IMR-90 (cell line): ENCODE measurements around the gene SRPK2. TPM values are rescaled to one million over a fixed set of nuclear protein-coding genes. Genes with fewer than 3 reads are reported as not detected.

Experiments used
- ATAC-seq: fragments of 200-7000 bp; cut with Tn5 transposase; 2 replicates; pipeline ENCODE4 v1.9.1; 2020; ENCODE audit warnings: low read depth, mild to moderate bottlenecking, moderate library complexity
- BruUV-seq: library from RNA; stranded (reverse); fragments of 400-500 nt; replicated peaks from 2 replicates; lab custom pipeline; 2021; lab: Mats Ljungman, UMichigan
- CTCF ChIA-PET: fragments of 300-600 bp; formaldehyde crosslinking; extraction: SDS; loops from one replicate; lab custom pipeline; 2021; ENCODE audit warnings: antibody characterized with exemption; lab: Yijun Ruan, JAX
- POLR2A ChIA-PET: fragments of 300-600 bp; sonication (Branson Sonifier 250); formaldehyde crosslinking; loops from one replicate; lab custom pipeline; 2022; ENCODE audit warnings: antibody characterized with exemption; ENCODE audit not compliant: unreplicated experiment; lab: Charles Lee
- DNase-seq: peaks from one replicate; pipeline ENCODE4 v3.0.0; 2013
- H2AFZ ChIP-seq: replicated peaks from 2 replicates; pipeline ENCODE3; 2013; ENCODE audit warnings: low read length, mild to moderate bottlenecking; ENCODE audit not compliant: poor library complexity
- H2AK5ac ChIP-seq: 2 replicates; pipeline ENCODE4 v1.6.1; 2013; ENCODE audit warnings: low read depth, low read length, inconsistent platforms
- H2AK9ac ChIP-seq: replicated peaks from 2 replicates; pipeline ENCODE3; 2013; ENCODE audit warnings: mild to moderate bottlenecking, low read depth, low read length, moderate library complexity; ENCODE audit not compliant: poor library complexity
- H2BK120ac ChIP-seq: 2 replicates; pipeline ENCODE4 v1.6.1; 2013; ENCODE audit warnings: low read depth, low read length, inconsistent platforms
- H2BK15ac ChIP-seq: 3 replicates; pipeline ENCODE4 v1.6.1; 2013; ENCODE audit warnings: low read depth, low read length, inconsistent platforms
- H2BK20ac ChIP-seq: 2 replicates; pipeline ENCODE4 v1.6.1; 2013; ENCODE audit warnings: low read depth, mild to moderate bottlenecking, inconsistent platforms, low read length, moderate library complexity
- H2BK5ac ChIP-seq: 2 replicates; pipeline ENCODE4 v1.6.1; 2013; ENCODE audit warnings: mild to moderate bottlenecking, low read depth, low read length, inconsistent platforms; ENCODE audit not compliant: poor library complexity, severe bottlenecking
- H3K14ac ChIP-seq: replicated peaks from 2 replicates; pipeline ENCODE4 v1.6.1; 2013; ENCODE audit warnings: low read depth, low read length, inconsistent platforms
- H3K18ac ChIP-seq: 2 replicates; pipeline ENCODE4 v1.6.1; 2013; ENCODE audit warnings: low read depth, low read length, control low read depth
- H3K23ac ChIP-seq: 2 replicates; pipeline ENCODE4 v1.6.1; 2013; ENCODE audit warnings: low read depth, low read length, inconsistent platforms
- H3K27ac ChIP-seq: 2 replicates; pipeline ENCODE4 v1.5.1; 2013; ENCODE audit warnings: mild to moderate bottlenecking, control low read depth, low read length; ENCODE audit not compliant: insufficient read depth
- H3K27me3 ChIP-seq: 2 replicates; pipeline ENCODE4 v1.6.1; 2013; ENCODE audit warnings: low read length; ENCODE audit not compliant: control insufficient read depth, insufficient read depth
- H3K36me3 ChIP-seq: 2 replicates; pipeline ENCODE4 v1.6.1; 2013; ENCODE audit warnings: low read length, mixed read lengths; ENCODE audit not compliant: control insufficient read depth, insufficient read depth
- H3K4ac ChIP-seq: 2 replicates; pipeline ENCODE4 v1.6.1; 2013; ENCODE audit warnings: low read depth, low read length, inconsistent platforms
- H3K4me1 ChIP-seq: 2 replicates; pipeline ENCODE4 v1.6.1; 2013; ENCODE audit warnings: low read length, mixed read lengths; ENCODE audit not compliant: control insufficient read depth, insufficient read depth
- H3K4me2 ChIP-seq: 2 replicates; pipeline ENCODE4 v1.6.1; 2013; ENCODE audit warnings: low read depth, mild to moderate bottlenecking, control low read depth, low read length, moderate library complexity
- H3K4me3 ChIP-seq: 2 replicates; pipeline ENCODE4 v1.5.1; 2013; ENCODE audit warnings: low read depth, mild to moderate bottlenecking, control low read depth, low read length, moderate library complexity; ENCODE audit not compliant: insufficient read depth
- H3K56ac ChIP-seq: 2 replicates; pipeline ENCODE4 v1.6.1; 2013; ENCODE audit warnings: low read length, inconsistent platforms; ENCODE audit not compliant: insufficient read depth; ENCODE audit errors: extremely low read depth
- H3K79me1 ChIP-seq, 2 experiments: 2 replicates each; pipeline ENCODE4 v1.6.1; 2013; ENCODE audit warnings: low read length in 2 of 2, inconsistent platforms in 1 of 2, low read depth in 1 of 2
- H3K9ac ChIP-seq: 2 replicates; pipeline ENCODE4 v1.6.1; 2013; ENCODE audit warnings: low read depth, low read length, control low read depth
- H3K9me1 ChIP-seq: 2 replicates; pipeline ENCODE4 v1.6.1; 2013; ENCODE audit warnings: low read length, inconsistent platforms; ENCODE audit not compliant: insufficient read depth
- H3K9me3 ChIP-seq: 2 replicates; pipeline ENCODE4 v1.6.1; 2013; ENCODE audit warnings: low read length; ENCODE audit not compliant: control insufficient read depth, insufficient read depth
- H4K20me1 ChIP-seq: 2 replicates; pipeline ENCODE4 v1.6.1; 2013; ENCODE audit warnings: low read length, inconsistent platforms; ENCODE audit not compliant: insufficient read depth
- H4K5ac ChIP-seq: 2 replicates; pipeline ENCODE4 v1.6.1; 2013; ENCODE audit warnings: mild to moderate bottlenecking, low read depth, low read length, control low read depth
- H4K8ac ChIP-seq, 2 experiments: 2 replicates each; pipeline ENCODE4 v1.6.1; 2013; ENCODE audit warnings: low read depth in 2 of 2, low read length in 2 of 2, control low read depth in 1 of 2, inconsistent platforms in 1 of 2
- H4K91ac ChIP-seq: 2 replicates; pipeline ENCODE4 v1.6.1; 2013; ENCODE audit warnings: low read depth, low read length, inconsistent platforms; ENCODE audit not compliant: insufficient read depth
- ELK1 ChIP-seq: fragments of 150-350 bp; IDR thresholded peaks from 2 replicates; pipeline ENCODE4 v1.6.1; 2016; ENCODE audit warnings: low read depth, mild to moderate bottlenecking, low read length, moderate library complexity, borderline replicate concordance
- RAD21 ChIP-seq: IDR thresholded peaks from 2 replicates; pipeline ENCODE4 v1.6.1; 2012; ENCODE audit warnings: low read length, improper control_type of control experiment
- RCOR1 ChIP-seq: IDR thresholded peaks from 2 replicates; pipeline ENCODE4 v1.6.1; 2012; ENCODE audit warnings: mild to moderate bottlenecking, low read length, improper control_type of control experiment; ENCODE audit not compliant: insufficient replicate concordance
- RFX5 ChIP-seq: IDR thresholded peaks from 2 replicates; pipeline ENCODE4 v1.8.0; 2012; ENCODE audit warnings: low read depth, mild to moderate bottlenecking, low read length, moderate library complexity
- WGBS, 2 experiments: methylation state at CpG; one replicate each; pipeline versions ENCODE4 v1.1.5 to v1.1.7; 2013; ENCODE audit warnings: missing lambda C conversion rate in 2 of 2; ENCODE audit not compliant: insufficient read length in 1 of 2; ENCODE audit errors: extremely low coverage in 2 of 2; 5-methylcytosine and 5-hydroxymethylcytosine counted together
- dilution Hi-C: fragments of 300-500 bp; cut with HindIII; formaldehyde crosslinking; loops from one replicate; pipeline ENCODE4 v1.14.3; 2018; ENCODE audit warnings: low sequenced_read_pairs; ENCODE audit not compliant: unreplicated experiment
- in situ Hi-C: fragments of 300-500 bp; cut with MboI; formaldehyde crosslinking; loops from 3 replicates; pipeline ENCODE4 v1.14.3; 2019; ENCODE audit warnings: low sequenced_read_pairs, inconsistent platforms, mixed read lengths
- intact Hi-C: fragments of 100-400 bp; cut with micrococcal nuclease; formaldehyde crosslinking; loops from 2 replicates; pipeline ENCODE4 v1.10.0; 2022
- polyA plus RNA-seq, 3 experiments: library from polyadenylated mRNA; depleted of rRNA; stranded (reverse); fragments of >200 nt; gene quantifications; 2 replicates each; pipeline ENCODE4 v1.2.3, GENCODE V29; 2012; ENCODE audit warnings: low replicate concordance in 1 of 3
- total RNA-seq: library from RNA; depleted of rRNA; stranded (reverse); fragments of >200 nt; gene quantifications from 2 replicates; pipeline ENCODE4 v1.2.3, GENCODE V29; 2012
- TF ChIP-seq, protein P1 (sequence below): conservative IDR thresholded peaks from 2 replicates; pipeline ENCODE4 v1.5.1; 2012; ENCODE audit warnings: mild to moderate bottlenecking, low read depth, low read length, improper control_type of control experiment

SRPK2 gene
- total and polyA plus RNA-seq, 2 of the 4 experiments (the other 2 are of a cell fraction): 13.2 to 33.0 TPM

DNA sequence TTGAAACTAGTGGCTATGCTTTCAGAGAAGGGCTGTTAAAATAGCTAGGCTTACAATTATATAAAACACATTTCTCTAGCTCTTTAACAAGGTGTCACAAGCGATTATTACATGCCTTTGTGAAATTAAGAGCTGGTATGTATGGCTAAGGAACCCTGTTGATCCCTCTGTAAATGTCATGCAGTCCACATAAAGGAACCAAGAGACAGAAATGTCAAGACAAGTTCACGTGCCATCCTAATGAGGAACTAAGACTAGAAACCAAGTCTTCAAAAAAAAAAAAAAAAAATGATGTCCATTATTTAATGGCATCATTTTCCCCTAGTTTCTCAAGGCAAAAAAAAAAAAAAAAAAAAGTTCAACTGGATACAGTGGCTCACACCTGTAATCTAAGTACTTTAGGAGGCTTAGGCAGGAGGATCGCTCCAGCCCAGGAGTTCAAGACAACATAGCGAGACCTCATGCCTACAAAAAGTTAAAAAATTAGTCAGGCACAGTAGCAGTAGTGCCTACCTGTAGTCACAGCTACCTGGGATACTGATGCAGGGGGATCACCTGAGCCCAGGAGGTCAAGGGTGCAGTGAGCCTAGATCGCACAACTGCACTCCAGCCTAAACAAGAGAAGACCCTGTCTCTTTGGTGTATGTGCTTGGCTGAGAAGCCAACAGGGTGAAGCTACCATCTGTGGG is 63.4 kb downstream of the SRPK2 start:
- H3K27me3 ChIP-seq: no peaks in the 10 kb centered on the region
- in situ Hi-C loops (loop anchor here (25.0 kb wide), 1 partner anchor 188 kb away; no protein-coding TSS in a partner anchor), dilution Hi-C loops (no loop called here), intact Hi-C loops (no loop called here)
- H2BK15ac ChIP-seq: no peak overlapping the region
- WGBS, 2 experiments: 100% methylated on average over 1 of the region's 5 CpGs; no CpG with 5 or more reads in 1 of the 2 experiments
- H3K9me3 ChIP-seq: no peaks in the 10 kb centered on the region
- DNase-seq (no peak), ATAC-seq (no peak)
- H3K18ac ChIP-seq: no peak overlapping the region
- no peak overlapping the region for H3K14ac ChIP-seq
- H3K36me3 ChIP-seq: no peaks in the 10 kb centered on the region
- 0 out of 2 replicates have a peak, but pooled peaks cover 13% of the 10 kb centered on the region for H3K9me1 ChIP-seq
- H2AFZ ChIP-seq: no peak overlapping the region
- H4K91ac ChIP-seq: no peak overlapping the region
- H3K4me2 ChIP-seq: no peak overlapping the region
- no peak overlapping the region for H3K56ac ChIP-seq
- no peak overlapping the region for H2BK120ac ChIP-seq
- H3K23ac ChIP-seq: no peak overlapping the region
- H2BK20ac ChIP-seq: no peak overlapping the region
- H2AK5ac ChIP-seq: no peak overlapping the region
- no peaks in the 10 kb centered on the region for H3K4me1 ChIP-seq
- H4K20me1 ChIP-seq: peaks cover 59% of the 10 kb centered on the region
- peaks cover 26 to 76% of the 10 kb centered on the region in 2 experiments for H3K79me1 ChIP-seq
- no peak overlapping the region for H3K4ac ChIP-seq
- TF ChIP-seq RFX5 (no peak), RCOR1 (no peak), RAD21 (no peak), ELK1 (no peak)
- TF ChIP-seq, protein P1, sequence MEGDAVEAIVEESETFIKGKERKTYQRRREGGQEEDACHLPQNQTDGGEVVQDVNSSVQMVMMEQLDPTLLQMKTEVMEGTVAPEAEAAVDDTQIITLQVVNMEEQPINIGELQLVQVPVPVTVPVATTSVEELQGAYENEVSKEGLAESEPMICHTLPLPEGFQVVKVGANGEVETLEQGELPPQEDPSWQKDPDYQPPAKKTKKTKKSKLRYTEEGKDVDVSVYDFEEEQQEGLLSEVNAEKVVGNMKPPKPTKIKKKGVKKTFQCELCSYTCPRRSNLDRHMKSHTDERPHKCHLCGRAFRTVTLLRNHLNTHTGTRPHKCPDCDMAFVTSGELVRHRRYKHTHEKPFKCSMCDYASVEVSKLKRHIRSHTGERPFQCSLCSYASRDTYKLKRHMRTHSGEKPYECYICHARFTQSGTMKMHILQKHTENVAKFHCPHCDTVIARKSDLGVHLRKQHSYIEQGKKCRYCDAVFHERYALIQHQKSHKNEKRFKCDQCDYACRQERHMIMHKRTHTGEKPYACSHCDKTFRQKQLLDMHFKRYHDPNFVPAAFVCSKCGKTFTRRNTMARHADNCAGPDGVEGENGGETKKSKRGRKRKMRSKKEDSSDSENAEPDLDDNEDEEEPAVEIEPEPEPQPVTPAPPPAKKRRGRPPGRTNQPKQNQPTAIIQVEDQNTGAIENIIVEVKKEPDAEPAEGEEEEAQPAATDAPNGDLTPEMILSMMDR: no peak
- POLR2A ChIA-PET: no interaction called here
- no TSS peak for BruUV-seq
- no peak overlapping the region for H3K4me3 ChIP-seq
- no peak overlapping the region for H4K8ac ChIP-seq
- H3K27ac ChIP-seq: no peak overlapping the region
- H4K5ac ChIP-seq: no peak overlapping the region
- no peak overlapping the region for H3K9ac ChIP-seq
- H2BK5ac ChIP-seq: no peak overlapping the region
- no peak overlapping the region for H2AK9ac ChIP-seq
- CTCF ChIA-PET: no interaction called here
